ENCODE data around the gene SH3BP1. TPM values are rescaled to one million over a fixed set of nuclear protein-coding genes. Genes with fewer than 3 reads are reported as not detected.

SH3BP1 gene
- total and polyA plus RNA-seq, 8 donors, result 1.6 to 135 (median 9.5) TPM; not detected in 1

DNA sequence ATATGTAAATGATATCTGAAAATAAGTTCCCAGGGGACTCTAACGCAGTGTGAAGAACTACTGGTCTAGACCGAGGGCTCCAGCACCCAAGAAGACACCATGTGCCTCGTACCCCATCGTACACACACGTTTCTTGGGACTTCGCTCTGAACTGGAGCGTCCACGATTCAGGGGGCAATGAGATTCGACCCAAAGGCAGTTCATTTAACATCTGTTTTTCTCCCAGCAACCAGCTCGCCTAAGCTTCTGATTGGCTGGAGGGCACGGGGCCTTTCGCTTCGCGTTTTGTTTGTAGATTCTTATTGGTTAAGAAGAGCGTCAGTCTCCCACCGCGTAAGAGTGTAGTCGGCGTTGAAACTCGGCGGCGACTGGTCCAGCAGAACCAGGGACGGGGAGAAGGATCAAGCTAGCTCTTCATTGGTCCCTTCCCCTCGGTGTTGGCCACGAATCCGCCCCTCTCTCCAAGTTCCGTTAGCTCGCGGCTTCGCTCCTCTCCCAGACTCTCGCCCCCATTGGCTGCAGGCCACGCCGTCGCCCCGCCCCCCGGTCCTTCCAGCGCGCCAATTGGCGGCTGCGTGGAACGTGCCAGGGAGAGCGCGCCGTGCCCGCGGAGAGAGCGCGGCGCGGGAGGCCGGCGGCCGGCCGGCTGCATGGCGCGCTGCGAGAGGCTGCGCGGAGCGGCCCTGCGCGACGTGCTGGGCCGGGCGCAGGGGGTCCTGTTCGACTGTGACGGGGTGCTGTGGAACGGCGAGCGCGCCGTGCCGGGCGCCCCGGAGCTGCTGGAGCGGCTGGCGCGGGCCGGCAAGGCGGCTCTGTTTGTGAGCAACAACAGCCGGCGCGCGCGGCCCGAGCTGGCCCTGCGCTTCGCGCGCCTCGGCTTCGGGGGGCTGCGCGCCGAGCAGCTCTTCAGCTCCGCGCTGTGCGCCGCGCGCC lies 18.9 kb downstream of the SH3BP1 start, which contains the start of gene PDXP:
PDXP (plus strand) TSS at position 591 of the 933 bp plus-strand sequence; CDS start at position 651, 60 bp downstream.
- Histone ChIP-seq H3K36me3 (peaks cover 2 to 12% (median 8%) of the 10 kb centered on the region in 4 donors), H3K27me3 (no peaks in the 10 kb centered on the region), H3K4me3 (peak within 1 kb of the TSS; percentile 65 to 94 (median 69)), H3K9me3 (no peaks in the 10 kb centered on the region), H3K27ac (peak within 1 kb of the TSS; percentile 75 to 88 (median 87)), H3K4me1 (peaks cover 32 to 48% (median 40%) of the 10 kb centered on the region in 4 donors)
- peak; percentile 99 to 100 for DNase-seq
- intact Hi-C loops (cut with DNase I; ENCODE audit: low total_unique reads), result no loop called here
- WGBS, 5 donors, result 0 to 1% (median 0%) methylated on average over 20 to 101 of the region's 101 CpGs
- TF ChIP-seq POLR2AphosphoS5 (IDR thresholded peaks at IDR 0.05) (peak; percentile 44 to 83 (median 74)), EP300 (IDR thresholded peaks at IDR 0.05) (no peak)

DNA sequence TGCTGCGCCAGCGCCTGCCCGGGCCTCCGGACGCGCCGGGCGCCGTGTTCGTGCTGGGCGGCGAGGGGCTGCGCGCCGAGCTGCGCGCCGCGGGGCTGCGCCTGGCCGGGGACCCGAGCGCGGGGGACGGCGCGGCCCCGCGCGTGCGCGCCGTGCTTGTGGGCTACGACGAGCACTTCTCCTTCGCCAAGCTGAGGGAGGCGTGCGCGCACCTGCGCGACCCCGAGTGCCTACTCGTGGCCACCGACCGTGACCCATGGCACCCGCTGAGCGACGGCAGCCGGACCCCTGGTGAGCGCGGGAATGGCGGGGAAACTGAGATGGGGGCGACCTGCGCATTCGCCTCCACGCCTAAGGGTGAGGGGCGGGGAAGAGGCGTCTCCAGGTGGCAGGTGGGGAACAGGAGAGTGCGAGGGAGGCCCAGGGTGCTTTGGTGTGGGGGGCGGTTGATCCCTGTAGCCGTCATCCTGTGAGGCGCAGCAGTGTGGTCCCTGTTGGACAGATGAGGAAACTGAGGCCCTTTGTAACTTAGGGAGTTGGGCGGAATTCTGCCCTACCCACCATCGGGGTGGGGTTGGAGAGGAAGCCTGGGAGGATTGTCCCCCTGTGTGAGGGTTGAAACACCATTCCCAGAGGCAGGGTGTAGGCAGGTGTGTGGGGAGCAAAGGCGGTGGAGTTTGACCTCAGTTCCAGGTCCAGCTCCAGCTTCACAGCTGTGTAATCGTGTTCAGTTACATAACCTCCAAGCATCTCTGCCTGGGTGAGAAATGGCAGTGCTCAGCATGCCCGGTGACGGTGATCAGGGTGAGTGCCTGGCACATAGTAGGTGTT lies 19.8 kb downstream of the SH3BP1 start:
- Histone ChIP-seq H3K36me3 (peaks cover 0 to 3% (median 0%) of the 10 kb centered on the region in 4 donors), H3K9me3 (no peaks in the 10 kb centered on the region), H3K27ac (peak overlapping the region; percentile 58 to 88 (median 76)), H3K4me3 (peak overlapping the region; percentile 65 to 94 (median 69)), H3K4me1 (peaks cover 32 to 54% (median 40%) of the 10 kb centered on the region in 4 donors), H3K27me3 (no peaks in the 10 kb centered on the region)
- DNase-seq, result peak in 1 of 2 donors; percentile 70
- intact Hi-C loops (cut with DNase I; ENCODE audit: low total_unique reads), result no loop called here
- 1 to 8% (median 2%) methylated on average over 12 to 68 of the region's 68 CpGs for WGBS, 5 donors
- TF ChIP-seq POLR2A (IDR thresholded peaks at IDR 0.05), result no peak
- TF ChIP-seq, protein P1, sequence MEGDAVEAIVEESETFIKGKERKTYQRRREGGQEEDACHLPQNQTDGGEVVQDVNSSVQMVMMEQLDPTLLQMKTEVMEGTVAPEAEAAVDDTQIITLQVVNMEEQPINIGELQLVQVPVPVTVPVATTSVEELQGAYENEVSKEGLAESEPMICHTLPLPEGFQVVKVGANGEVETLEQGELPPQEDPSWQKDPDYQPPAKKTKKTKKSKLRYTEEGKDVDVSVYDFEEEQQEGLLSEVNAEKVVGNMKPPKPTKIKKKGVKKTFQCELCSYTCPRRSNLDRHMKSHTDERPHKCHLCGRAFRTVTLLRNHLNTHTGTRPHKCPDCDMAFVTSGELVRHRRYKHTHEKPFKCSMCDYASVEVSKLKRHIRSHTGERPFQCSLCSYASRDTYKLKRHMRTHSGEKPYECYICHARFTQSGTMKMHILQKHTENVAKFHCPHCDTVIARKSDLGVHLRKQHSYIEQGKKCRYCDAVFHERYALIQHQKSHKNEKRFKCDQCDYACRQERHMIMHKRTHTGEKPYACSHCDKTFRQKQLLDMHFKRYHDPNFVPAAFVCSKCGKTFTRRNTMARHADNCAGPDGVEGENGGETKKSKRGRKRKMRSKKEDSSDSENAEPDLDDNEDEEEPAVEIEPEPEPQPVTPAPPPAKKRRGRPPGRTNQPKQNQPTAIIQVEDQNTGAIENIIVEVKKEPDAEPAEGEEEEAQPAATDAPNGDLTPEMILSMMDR (IDR thresholded peaks at IDR 0.05), result no peak
- TF ChIP-seq EP300 (IDR thresholded peaks at IDR 0.05), result no peak
- no peak for TF ChIP-seq POLR2AphosphoS5 (IDR thresholded peaks at IDR 0.05)

DNA sequence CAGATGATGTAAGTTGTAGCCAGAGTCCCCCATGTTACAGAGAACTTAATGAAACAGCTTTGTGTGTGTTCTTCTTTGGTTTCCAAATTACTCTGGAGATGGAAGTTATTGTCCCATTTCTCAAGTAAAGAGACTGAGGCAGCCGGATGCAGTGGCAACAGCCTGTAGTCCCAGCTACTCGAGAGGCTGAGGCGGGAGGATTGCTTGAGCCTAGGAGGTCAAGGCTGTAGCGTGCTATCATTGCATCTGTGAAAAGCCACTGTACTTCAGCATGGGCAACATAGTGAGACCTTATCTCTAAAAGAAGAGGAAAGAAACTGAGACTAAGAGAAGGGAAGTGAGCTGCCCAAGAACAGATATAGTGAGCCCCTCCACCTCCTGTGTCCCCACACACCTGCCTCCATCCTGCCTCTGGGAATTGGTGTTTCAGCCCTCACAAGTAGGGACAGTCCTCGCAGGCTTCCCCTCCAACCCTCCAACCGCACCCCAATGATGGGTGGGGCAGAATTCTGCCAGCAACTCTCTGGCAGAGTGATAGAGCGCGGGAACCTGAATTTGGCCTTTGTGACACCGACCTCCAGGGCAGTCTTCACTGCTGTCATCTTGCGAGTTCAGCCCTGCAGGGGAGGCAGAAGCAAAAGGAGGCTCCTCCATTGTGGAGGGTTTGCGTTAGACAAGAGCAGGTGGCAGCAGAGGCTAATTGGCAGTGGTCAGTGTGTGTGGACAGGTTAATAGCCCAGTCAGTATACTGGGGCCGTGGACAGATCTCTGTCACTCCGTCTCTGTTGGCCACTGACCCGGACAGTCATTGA lies 20.6 kb downstream of the SH3BP1 start:
- Histone ChIP-seq H3K36me3 (peaks cover 0 to 1% (median 0%) of the 10 kb centered on the region in 4 donors), H3K27ac (peak overlapping the region in 4 of 5 donors; percentile 59 to 88 (median 82)), H3K4me1 (peaks cover 32 to 63% (median 40%) of the 10 kb centered on the region in 4 donors), H3K27me3 (no peaks in the 10 kb centered on the region), H3K9me3 (no peaks in the 10 kb centered on the region), H3K4me3 (peak overlapping the region; percentile 65 to 94 (median 69))
- DNase-seq, result peak in 1 of 2 donors; percentile 3
- TF ChIP-seq POLR2A (IDR thresholded peaks at IDR 0.05) (no peak), POLR2AphosphoS5 (IDR thresholded peaks at IDR 0.05) (no peak), EP300 (IDR thresholded peaks at IDR 0.05) (no peak)
- TF ChIP-seq, protein P1 (IDR thresholded peaks at IDR 0.05), result no peak
- 54 to 70% (median 60%) methylated on average over 11 to 14 of the region's 14 CpGs for WGBS, 5 donors
- intact Hi-C loops (cut with DNase I; ENCODE audit: low total_unique reads), result no loop called here

DNA sequence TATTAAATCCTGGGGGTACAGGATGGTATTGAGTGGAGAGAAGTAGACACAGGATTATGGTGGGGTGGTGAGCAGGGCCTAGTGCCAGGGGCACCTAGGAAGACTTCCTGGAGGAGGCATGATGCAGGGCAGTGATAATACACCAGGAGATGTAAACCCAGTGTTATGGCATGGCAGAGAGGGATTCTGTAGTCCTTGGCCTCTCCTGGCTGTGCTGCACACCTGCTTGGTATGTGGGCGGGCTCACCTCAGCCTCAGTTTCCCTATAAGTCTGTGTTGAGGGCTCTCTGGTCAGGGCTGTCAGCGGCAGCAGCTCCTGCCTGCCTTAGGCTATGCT lies 21.2 kb downstream of the SH3BP1 start:
- intact Hi-C loops (cut with DNase I; ENCODE audit: low total_unique reads), result no loop called here
- WGBS, 5 donors, result 55 to 79% (median 71%) methylated on average over 2 of the region's 2 CpGs
- Histone ChIP-seq H3K9me3 (no peaks in the 10 kb centered on the region), H3K4me3 (peak overlapping the region in 1 of 4 donors; percentile 13), H3K4me1 (peaks cover 32 to 63% (median 40%) of the 10 kb centered on the region in 4 donors), H3K27me3 (no peaks in the 10 kb centered on the region), H3K36me3 (peaks cover 3 to 7% (median 5%) of the 10 kb centered on the region in 4 donors), H3K27ac (peak overlapping the region; percentile 53 to 88 (median 76))
- TF ChIP-seq, protein P1 (IDR thresholded peaks at IDR 0.05), result no peak
- TF ChIP-seq POLR2AphosphoS5 (IDR thresholded peaks at IDR 0.05) (no peak), POLR2A (IDR thresholded peaks at IDR 0.05) (no peak), EP300 (IDR thresholded peaks at IDR 0.05) (no peak)
- DNase-seq, result no peak

Data from stomach (tissue), 9 donors.